HUES48 (cell line): ENCODE results near the gene KLF6.

Experiments used
- H3K27ac ChIP-seq: one replicate; pipeline ENCODE4 v1.7.0; 2013; ENCODE audit warnings: low read depth, low read length, inconsistent platforms
- H3K27me3 ChIP-seq: 2 replicates; pipeline ENCODE4 v1.6.1; 2013; ENCODE audit warnings: mild to moderate bottlenecking, low read length; ENCODE audit not compliant: control insufficient read depth, insufficient read depth
- H3K36me3 ChIP-seq: 2 replicates; pipeline ENCODE4 v1.6.1; 2013; ENCODE audit warnings: low read length; ENCODE audit not compliant: control insufficient read depth, insufficient read depth
- H3K4me1 ChIP-seq: 2 replicates; pipeline ENCODE4 v1.6.1; 2013; ENCODE audit warnings: mild to moderate bottlenecking, low read length; ENCODE audit not compliant: control insufficient read depth, insufficient read depth
- H3K4me3 ChIP-seq: 2 replicates; pipeline ENCODE4 v1.5.1; 2013; ENCODE audit warnings: mild to moderate bottlenecking, low read depth, low read length
- H3K9ac ChIP-seq: 2 replicates; pipeline ENCODE4 v1.6.1; 2013; ENCODE audit warnings: mild to moderate bottlenecking, low read depth, low read length, moderate library complexity
- H3K9me3 ChIP-seq: 2 replicates; pipeline ENCODE4 v1.6.1; 2013; ENCODE audit warnings: low read length; ENCODE audit not compliant: control insufficient read depth, insufficient read depth

The KLF6 gene

GRCh38 chr10:3761021-3761686 is 23.9 kb downstream of the KLF6 start:
- Histone ChIP-seq H3K9ac (no peak overlapping the region), H3K4me3 (no peak overlapping the region), H3K27ac (peak overlapping the region; percentile 53), H3K36me3 (no peaks in the 10 kb centered on the region), H3K27me3 (no peaks in the 10 kb centered on the region), H3K4me1 (peaks cover 23% of the 10 kb centered on the region), H3K9me3 (no peaks in the 10 kb centered on the region)

DNA sequence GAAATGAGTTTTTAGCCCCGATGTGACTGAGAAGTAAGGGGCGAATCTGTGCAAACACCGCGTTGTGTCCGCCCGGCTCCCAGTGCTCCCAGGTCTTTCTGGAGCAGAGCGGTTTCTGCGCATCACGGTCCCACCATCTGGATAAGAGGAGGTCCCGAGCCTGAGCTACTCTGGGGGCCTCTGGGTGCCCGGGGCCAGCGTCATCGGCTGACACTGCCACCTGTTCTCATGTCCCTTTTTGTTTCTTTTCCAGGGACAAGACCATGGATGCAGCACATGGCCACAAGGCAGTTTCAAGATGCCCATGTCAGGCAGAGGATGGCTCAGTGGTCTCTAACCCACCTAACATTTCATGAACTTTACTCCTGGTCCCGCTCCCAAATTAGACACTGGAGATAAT is 24.9 kb downstream of the KLF6 start:
- peaks cover 19% of the 10 kb centered on the region; the same call in 1 of the 2 replicates for H3K4me1 ChIP-seq
- H3K4me3 ChIP-seq: no peak overlapping the region
- no peak overlapping the region for H3K27ac ChIP-seq
- H3K27me3 ChIP-seq: no peaks in the 10 kb centered on the region
- no peaks in the 10 kb centered on the region for H3K36me3 ChIP-seq
- H3K9me3 ChIP-seq: no peaks in the 10 kb centered on the region
- H3K9ac ChIP-seq: no peak overlapping the region

- Histone ChIP-seq H3K4me1 (peaks cover 19% of the 10 kb centered on the region; the same call in 1 of the 2 replicates), H3K9ac (no peak overlapping the region), H3K4me3 (no peak overlapping the region), H3K27ac (no peak overlapping the region), H3K36me3 (no peaks in the 10 kb centered on the region), H3K27me3 (no peaks in the 10 kb centered on the region), H3K9me3 (no peaks in the 10 kb centered on the region)
Observed at GRCh38 chr10:3759397-3759796, 25.6 kb downstream of the KLF6 start.

DNA sequence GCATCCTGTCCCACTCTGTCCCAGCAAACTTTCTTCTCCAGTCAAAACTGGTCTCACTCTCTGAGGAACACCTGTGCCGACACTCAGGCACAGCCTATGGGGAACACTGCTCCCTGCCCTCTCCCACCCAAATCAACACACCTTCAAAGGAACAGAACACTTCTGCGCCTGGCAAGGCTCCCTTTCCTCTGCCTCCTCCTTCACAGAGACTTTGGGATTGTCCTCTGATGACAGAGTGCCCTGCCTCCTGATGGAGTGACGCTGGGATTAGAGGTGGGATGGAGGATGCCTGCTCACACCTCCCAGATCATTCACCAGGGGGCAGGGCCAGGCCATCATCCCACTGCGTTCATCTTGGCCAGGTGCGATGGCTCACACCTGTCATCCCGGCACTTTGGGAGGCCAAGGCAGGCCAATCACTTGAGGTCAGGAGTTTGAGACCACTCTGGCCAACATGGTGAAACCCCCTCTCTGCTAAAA is 26.5 kb downstream of the KLF6 start:
- Histone ChIP-seq H3K9ac (no peak overlapping the region), H3K27ac (no peak overlapping the region), H3K36me3 (no peaks in the 10 kb centered on the region), H3K27me3 (no peaks in the 10 kb centered on the region), H3K4me3 (no peak overlapping the region), H3K9me3 (no peaks in the 10 kb centered on the region), H3K4me1 (peaks cover 19% of the 10 kb centered on the region; the same call in 1 of the 2 replicates)

DNA sequence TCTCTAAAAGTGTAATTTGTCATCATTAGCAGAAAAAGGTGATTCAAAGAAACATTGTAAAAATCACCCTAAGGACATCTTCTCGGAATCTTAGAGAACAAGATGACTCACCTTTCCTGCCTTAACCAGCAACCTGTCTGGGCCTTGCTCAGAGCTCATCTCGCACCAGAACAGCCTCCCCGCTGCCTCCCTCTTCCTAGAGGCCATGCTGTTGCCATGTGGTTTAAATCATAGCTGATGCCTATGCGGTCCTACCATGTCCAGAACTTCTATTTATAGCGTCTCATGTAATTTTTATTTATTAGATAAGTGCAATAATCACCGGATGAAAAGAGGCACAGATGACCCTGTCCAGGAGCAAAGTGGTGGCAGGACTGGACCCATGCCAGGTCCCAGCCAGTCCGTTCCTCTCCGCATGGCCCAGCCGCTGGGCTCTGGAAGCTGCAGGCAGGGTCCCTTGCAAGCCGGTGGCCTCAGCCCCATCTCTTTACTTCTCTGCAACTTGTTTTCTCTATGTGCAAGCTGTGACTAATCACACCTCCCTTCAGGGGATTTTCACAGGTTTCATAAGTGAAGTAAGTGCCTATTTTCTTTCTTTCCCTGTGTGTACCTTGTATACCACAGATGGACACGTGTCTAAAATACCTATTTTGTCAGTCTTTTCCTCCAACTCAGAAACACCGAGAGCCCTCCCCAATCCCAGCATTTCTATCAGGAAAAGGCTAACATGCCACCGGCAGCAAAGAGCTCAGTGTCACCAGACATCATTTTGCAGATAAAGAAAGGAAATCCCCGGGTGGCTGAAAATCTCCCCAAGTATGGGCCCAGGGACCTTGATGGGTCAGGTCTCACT is 27.1 kb downstream of the KLF6 start:
- Histone ChIP-seq H3K9ac (no peak overlapping the region), H3K27me3 (no peaks in the 10 kb centered on the region), H3K4me3 (no peak overlapping the region), H3K9me3 (no peaks in the 10 kb centered on the region), H3K36me3 (no peaks in the 10 kb centered on the region), H3K4me1 (peaks cover 19% of the 10 kb centered on the region; the same call in 1 of the 2 replicates), H3K27ac (no peak overlapping the region)

GRCh38 chr10:3757250-3757637 is 27.8 kb downstream of the KLF6 start:
- Histone ChIP-seq H3K9me3 (no peaks in the 10 kb centered on the region), H3K27ac (no peak overlapping the region), H3K4me1 (peaks cover 15% of the 10 kb centered on the region; the same call in 1 of the 2 replicates)

GRCh38 chr10:3756360-3756740 is 28.7 kb downstream of the KLF6 start:
- no peak overlapping the region for H3K9ac ChIP-seq
- no peaks in the 10 kb centered on the region for H3K9me3 ChIP-seq
- no peak overlapping the region for H3K27ac ChIP-seq
- no peaks in the 10 kb centered on the region for H3K36me3 ChIP-seq
- H3K27me3 ChIP-seq: no peaks in the 10 kb centered on the region
- no peak overlapping the region for H3K4me3 ChIP-seq
- peaks cover 6% of the 10 kb centered on the region; the same call in 1 of the 2 replicates for H3K4me1 ChIP-seq

More at GRCh38 chr10:3757250-3757637, 27.8 kb downstream of the KLF6 start:
- no peaks in the 10 kb centered on the region for H3K27me3 ChIP-seq
- H3K4me3 ChIP-seq: no peak overlapping the region
- H3K36me3 ChIP-seq: no peaks in the 10 kb centered on the region
- H3K9ac ChIP-seq: no peak overlapping the region

DNA sequence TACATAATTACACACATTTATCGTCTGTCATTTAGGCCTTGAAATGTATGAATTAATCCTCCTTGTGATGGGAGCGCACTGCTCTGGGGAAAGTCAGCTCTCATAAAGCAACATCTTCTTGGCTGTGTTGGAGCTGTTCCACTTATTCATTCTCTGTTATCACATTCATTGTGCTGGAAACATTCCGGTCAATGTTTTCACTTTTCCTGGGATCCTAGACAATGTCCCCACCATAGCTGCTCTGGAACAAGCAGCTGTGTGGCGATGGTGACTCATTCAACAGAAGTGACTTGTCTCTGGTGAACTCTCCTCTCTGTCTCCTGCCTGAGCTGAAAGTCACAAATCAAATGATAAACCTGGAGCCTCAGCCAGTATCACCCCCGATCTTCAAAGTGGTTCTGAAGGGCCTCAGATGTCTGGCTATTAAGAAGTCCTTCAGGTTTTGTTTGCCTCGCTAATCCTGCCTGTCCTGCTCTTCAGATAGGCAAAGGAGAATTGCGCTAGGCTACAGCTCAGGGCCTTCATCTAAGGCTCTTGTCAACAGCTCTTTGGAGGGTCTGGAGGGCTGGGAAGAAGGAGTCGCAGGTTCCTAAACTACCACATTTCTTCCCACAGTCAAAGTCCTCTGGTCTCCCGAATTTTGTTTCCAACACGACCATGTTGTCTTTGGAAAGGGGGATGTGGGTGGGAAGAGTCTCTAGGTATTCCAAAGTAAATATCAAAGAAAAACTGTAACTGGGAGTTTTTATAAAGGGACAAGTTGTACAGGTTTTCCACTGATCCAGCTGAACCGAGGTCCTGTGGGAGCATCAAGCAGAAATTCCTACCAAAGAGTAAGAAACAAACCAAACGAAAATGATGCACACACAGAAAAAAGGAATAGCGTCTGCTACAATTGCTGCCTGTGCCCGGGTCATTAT is 29.3 kb downstream of the KLF6 start:
- H3K27me3 ChIP-seq: no peaks in the 10 kb centered on the region
- H3K9ac ChIP-seq: no peak overlapping the region
- H3K36me3 ChIP-seq: no peaks in the 10 kb centered on the region
- H3K27ac ChIP-seq: peak overlapping the region; percentile 71
- no peaks in the 10 kb centered on the region for H3K9me3 ChIP-seq
- H3K4me1 ChIP-seq: no peaks in the 10 kb centered on the region
- H3K4me3 ChIP-seq: no peak overlapping the region

- no peak overlapping the region for H3K9ac ChIP-seq
- H3K4me3 ChIP-seq: no peak overlapping the region
- H3K36me3 ChIP-seq: no peaks in the 10 kb centered on the region
- no peaks in the 10 kb centered on the region for H3K9me3 ChIP-seq
- H3K27ac ChIP-seq: peak overlapping the region; percentile 71
- H3K27me3 ChIP-seq: no peaks in the 10 kb centered on the region
- no peaks in the 10 kb centered on the region for H3K4me1 ChIP-seq
Observed at GRCh38 chr10:3754727-3755439, 30.1 kb downstream of the KLF6 start.

DNA sequence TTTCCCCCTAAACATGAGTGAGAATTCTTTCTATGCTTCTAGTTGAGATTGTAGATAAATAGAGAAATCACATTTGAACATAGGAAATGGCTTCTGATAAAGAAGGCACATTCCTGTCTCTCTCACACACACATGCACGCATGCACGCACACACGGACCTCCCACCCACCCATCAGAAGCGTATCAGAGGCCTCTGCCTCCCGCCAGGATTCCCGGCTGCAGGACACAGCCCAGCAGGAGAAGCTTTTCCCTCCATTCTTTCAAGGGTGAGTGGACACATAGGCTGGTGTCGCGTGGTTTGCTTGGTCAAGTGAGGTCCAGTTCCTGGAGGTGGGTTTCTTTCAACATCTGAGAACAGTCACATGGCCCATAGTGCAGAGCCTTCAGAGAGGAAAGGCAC is 34.2 kb downstream of the KLF6 start:
- Histone ChIP-seq H3K36me3 (no peaks in the 10 kb centered on the region), H3K27ac (no peak overlapping the region), H3K27me3 (no peaks in the 10 kb centered on the region), H3K9ac (no peak overlapping the region), H3K4me1 (no peaks in the 10 kb centered on the region), H3K4me3 (no peak overlapping the region), H3K9me3 (no peaks in the 10 kb centered on the region)
